ENCODE results near the gene OIP5. TPM values are rescaled to one million over a fixed set of nuclear protein-coding genes. Genes with fewer than 3 reads are reported as not detected.
"Not testable (repeated sequence)": the region's sequence is repeated elsewhere in the genome, so short reads cannot be mapped to it uniquely, and the experiment has no call there.

OIP5 gene
- total RNA-seq, 1 donor from 2014 or later, result 2.7 TPM

GRCh38 chr15:41309226-41309905, 23.0 kb downstream of the OIP5 start:
- no peak for TF ChIP-seq CTCF (IDR thresholded peaks at IDR 0.05; ENCODE audit: insufficient read depth, low read length, poor library complexity, severe bottlenecking)
- no peaks in the 10 kb centered on the region for H3K36me3 ChIP-seq (ENCODE audit: control insufficient read depth, insufficient read depth, low read length)
- no peak overlapping the region for H3K4me3 ChIP-seq (ENCODE audit: low read depth, low read length)
- H3K27me3 ChIP-seq (ENCODE audit: control insufficient read depth, insufficient read depth, low read length), result no peaks in the 10 kb centered on the region
- DNase-seq (ENCODE audit: low read depth), result no peak

- Histone ChIP-seq H3K27me3 (ENCODE audit: control insufficient read depth, insufficient read depth, low read length) (no peaks in the 10 kb centered on the region), H3K36me3 (ENCODE audit: control insufficient read depth, insufficient read depth, low read length) (no peaks in the 10 kb centered on the region), H3K4me3 (ENCODE audit: low read depth, low read length) (no peak overlapping the region)
- no peak for TF ChIP-seq CTCF (IDR thresholded peaks at IDR 0.05; ENCODE audit: insufficient read depth, low read length, poor library complexity, severe bottlenecking)
- DNase-seq (ENCODE audit: low read depth), result no peak
Measured at GRCh38 chr15:41307679-41308078, 24.7 kb downstream of the OIP5 start.

- Histone ChIP-seq H3K27me3 (ENCODE audit: control insufficient read depth, insufficient read depth, low read length) (no peaks in the 10 kb centered on the region), H3K36me3 (ENCODE audit: control insufficient read depth, insufficient read depth, low read length) (no peaks in the 10 kb centered on the region), H3K4me3 (ENCODE audit: low read depth, low read length) (no peak overlapping the region)
- no peak for DNase-seq (ENCODE audit: low read depth)
- TF ChIP-seq CTCF (IDR thresholded peaks at IDR 0.05; ENCODE audit: insufficient read depth, low read length, poor library complexity, severe bottlenecking), result no peak
Measured at GRCh38 chr15:41304149-41304770, 28.1 kb downstream of the OIP5 start.

- no peak for TF ChIP-seq CTCF (IDR thresholded peaks at IDR 0.05; ENCODE audit: insufficient read depth, low read length, poor library complexity, severe bottlenecking)
- H3K36me3 ChIP-seq (ENCODE audit: control insufficient read depth, insufficient read depth, low read length), result no peaks in the 10 kb centered on the region
- no peak overlapping the region for H3K4me3 ChIP-seq (ENCODE audit: low read depth, low read length)
- H3K27me3 ChIP-seq (ENCODE audit: control insufficient read depth, insufficient read depth, low read length), result no peaks in the 10 kb centered on the region
- no peak for DNase-seq (ENCODE audit: low read depth)
Measured at GRCh38 chr15:41301587-41301986, 30.8 kb downstream of the OIP5 start.

- not testable (repeated sequence) for H3K36me3 ChIP-seq (ENCODE audit: control insufficient read depth, insufficient read depth, low read length); DNase-seq (ENCODE audit: low read depth); H3K4me3 ChIP-seq (ENCODE audit: low read depth, low read length); H3K27me3 ChIP-seq (ENCODE audit: control insufficient read depth, insufficient read depth, low read length)
Measured at GRCh38 chr15:41301139-41301538, 31.3 kb downstream of the OIP5 start.

GRCh38 chr15:41292521-41292920, 39.9 kb downstream of the OIP5 start:
- DNase-seq (ENCODE audit: low read depth), result no peak
- H3K36me3 ChIP-seq (ENCODE audit: control insufficient read depth, insufficient read depth, low read length), result no peaks in the 10 kb centered on the region
- TF ChIP-seq CTCF (IDR thresholded peaks at IDR 0.05; ENCODE audit: insufficient read depth, low read length, poor library complexity, severe bottlenecking), result no peak
- H3K27me3 ChIP-seq (ENCODE audit: control insufficient read depth, insufficient read depth, low read length), result no peaks in the 10 kb centered on the region
- H3K4me3 ChIP-seq (ENCODE audit: low read depth, low read length), result no peak overlapping the region
